ENCODE data around the gene COL5A2. TPM values are rescaled to one million over a fixed set of nuclear protein-coding genes. Genes with fewer than 3 reads are reported as not detected.

Gene COL5A2
- total RNA-seq, 1 donor from 2014 or later = 11.2 TPM

GRCh38 chr2:189116087-189116486, 63.5 kb downstream of the COL5A2 start:
- Mint-ChIP-seq H3K27me3 (ENCODE audit: insufficient read depth, low read depth) (no peaks in the 10 kb centered on the region), H3K27ac (no peak overlapping the region), H3K9me3 (no peaks in the 10 kb centered on the region), H3K36me3 (no peaks in the 10 kb centered on the region), H3K4me1 (peaks cover 10% of the 10 kb centered on the region), H3K4me3 (no peak overlapping the region)
- no peak overlapping the region for H2AFZ ChIP-seq (replicated peaks)
- no peaks in the 10 kb centered on the region for H3K4me1 ChIP-seq
- TF ChIP-seq CTCF (IDR thresholded peaks at IDR 0.05) = no peak
- TF ChIP-seq EZH2 (IDR thresholded peaks at IDR 0.05) = no peak
- no peak for TF ChIP-seq EZH2phosphoT487 (IDR thresholded peaks at IDR 0.05)
- H3K79me2 ChIP-seq (ENCODE audit: low read depth) = no peaks in the 10 kb centered on the region
- no peaks in the 10 kb centered on the region for H3K36me3 ChIP-seq
- H3K27ac ChIP-seq = no peak overlapping the region
- H3F3A ChIP-seq (ENCODE audit: low read depth) = no peaks in the 10 kb centered on the region
- no peak overlapping the region for H3K4me3 ChIP-seq
- no peak overlapping the region for H3K4me2 ChIP-seq
- no peaks in the 10 kb centered on the region for H3K27me3 ChIP-seq
- no peaks in the 10 kb centered on the region for H4K20me1 ChIP-seq (ENCODE audit: low read depth)
- no peak for DNase-seq (ENCODE audit: low spot score)
- no peaks in the 10 kb centered on the region for H3K9me3 ChIP-seq (ENCODE audit: low read depth)
- H3K9ac ChIP-seq = no peak overlapping the region

- no peaks in the 10 kb centered on the region for H3K9me3 ChIP-seq (ENCODE audit: low read depth)
- TF ChIP-seq CTCF (IDR thresholded peaks at IDR 0.05) (no peak), EZH2phosphoT487 (IDR thresholded peaks at IDR 0.05) (no peak), EZH2 (IDR thresholded peaks at IDR 0.05) (no peak)
- no peaks in the 10 kb centered on the region for H3K27me3 ChIP-seq
- no peak for DNase-seq (ENCODE audit: low spot score)
- no peaks in the 10 kb centered on the region for H4K20me1 ChIP-seq (ENCODE audit: low read depth)
- H3K4me2 ChIP-seq = no peak overlapping the region
- no peak overlapping the region for H3K4me3 ChIP-seq
- no peak overlapping the region for H3K27ac ChIP-seq
- H3K4me3 Mint-ChIP-seq = no peak overlapping the region
- H3F3A ChIP-seq (ENCODE audit: low read depth) = no peaks in the 10 kb centered on the region
- no peak overlapping the region for H2AFZ ChIP-seq (replicated peaks)
- H3K79me2 ChIP-seq (ENCODE audit: low read depth) = no peaks in the 10 kb centered on the region
- no peaks in the 10 kb centered on the region for H3K9me3 Mint-ChIP-seq
- H3K27ac Mint-ChIP-seq = no peak overlapping the region
- no peaks in the 10 kb centered on the region for H3K36me3 Mint-ChIP-seq
- H3K4me1 ChIP-seq = no peaks in the 10 kb centered on the region
- no peak overlapping the region for H3K9ac ChIP-seq
- H3K4me1 Mint-ChIP-seq = peaks cover 10% of the 10 kb centered on the region
- H3K27me3 Mint-ChIP-seq (ENCODE audit: insufficient read depth, low read depth) = no peaks in the 10 kb centered on the region
- H3K36me3 ChIP-seq = no peaks in the 10 kb centered on the region
These were observed 64.4 kb downstream of the COL5A2 start for GRCh38 chr2:189115126-189115525.

GRCh38 chr2:189113963-189114362, 65.6 kb downstream of the COL5A2 start:
- Histone ChIP-seq H3K4me1 (no peaks in the 10 kb centered on the region), H3K9ac (no peak overlapping the region), H3F3A (ENCODE audit: low read depth) (no peaks in the 10 kb centered on the region), H4K20me1 (ENCODE audit: low read depth) (no peaks in the 10 kb centered on the region), H3K9me3 (ENCODE audit: low read depth) (no peaks in the 10 kb centered on the region), H3K79me2 (ENCODE audit: low read depth) (no peaks in the 10 kb centered on the region), H3K4me3 (no peak overlapping the region), H3K36me3 (no peaks in the 10 kb centered on the region), H3K27ac (no peak overlapping the region), H3K27me3 (no peaks in the 10 kb centered on the region), H2AFZ (replicated peaks) (no peak overlapping the region), H3K4me2 (no peak overlapping the region)
- no peaks in the 10 kb centered on the region for H3K27me3 Mint-ChIP-seq (ENCODE audit: insufficient read depth, low read depth)
- no peak for TF ChIP-seq EZH2phosphoT487 (IDR thresholded peaks at IDR 0.05)
- no peak for TF ChIP-seq EZH2 (IDR thresholded peaks at IDR 0.05)
- no peak for TF ChIP-seq CTCF (IDR thresholded peaks at IDR 0.05)
- H3K36me3 Mint-ChIP-seq = no peaks in the 10 kb centered on the region
- H3K27ac Mint-ChIP-seq = no peak overlapping the region
- no peak overlapping the region for H3K4me3 Mint-ChIP-seq
- DNase-seq (ENCODE audit: low spot score) = no peak
- H3K4me1 Mint-ChIP-seq = peaks cover 10% of the 10 kb centered on the region
- no peaks in the 10 kb centered on the region for H3K9me3 Mint-ChIP-seq
